ENCODE data around the gene CLEC4M.

DNA sequence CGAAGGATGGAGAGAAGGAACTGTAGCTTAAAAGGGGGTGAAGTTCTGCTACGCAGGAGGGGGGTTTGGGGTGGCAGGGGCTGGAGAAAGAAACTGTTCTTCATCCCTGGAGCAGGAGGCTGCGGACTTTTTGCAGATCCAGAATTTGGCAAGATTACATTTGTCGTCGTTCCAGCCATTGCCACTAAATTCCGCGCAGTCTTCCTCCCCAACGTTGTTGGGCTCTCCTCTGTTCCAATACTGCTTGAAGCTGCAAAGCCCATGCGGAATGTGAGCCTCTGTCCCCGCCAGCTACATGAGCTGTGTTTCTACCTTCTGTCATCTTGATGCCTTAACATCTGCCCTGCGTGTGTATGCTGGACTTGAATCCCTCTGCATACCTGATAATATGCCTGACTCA is 20.1 kb upstream of the CLEC4M start:
- TF ChIP-seq CTCF (IDR thresholded peaks at IDR 0.05; ENCODE audit: low read length) (no peak), EZH2 (IDR thresholded peaks at IDR 0.05; ENCODE audit: borderline replicate concordance, low read length) (no peak)
